Right lobe of liver (tissue), 6 donors: ENCODE data around the gene S100A12. TPM values are rescaled to one million over a fixed set of nuclear protein-coding genes. Genes with fewer than 3 reads are reported as not detected.

ENCODE experiments used
- ATAC-seq, 4 donors: fragments of 200-7000 bp; cut with Tn5 transposase; one replicate each; pipeline ENCODE4 v1.9.1; 2020; ENCODE audit warnings: mild to moderate bottlenecking in 4 of 4, moderate library complexity in 4 of 4
- DNase-seq, 3 donors: peaks; one replicate each; pipeline ENCODE4 v3.0.0-alpha.2; 2020
- H3K27ac ChIP-seq, 3 donors: fragments of 200-600 bp; one replicate each; pipeline ENCODE4 v1.8.0; 2022
- H3K27me3 ChIP-seq, 2 donors: fragments of 200-600 bp; one replicate each; pipeline ENCODE4 v1.8.0; 2022
- H3K36me3 ChIP-seq, 4 donors: fragments of 200-600 bp; sonication (generic) in 1 of 4; one replicate each; pipeline versions ENCODE4 v1.5.1 to v1.8.0; 2017 to 2022; ENCODE audit warnings: control low read depth in 1 of 4
- H3K4me1 ChIP-seq, 4 donors: fragments of 200-600 bp; sonication (generic) in 1 of 4; one replicate each; pipeline versions ENCODE4 v1.5.1 to v1.8.0; 2017 to 2022; ENCODE audit warnings: control low read depth in 1 of 4
- H3K4me3 ChIP-seq, 3 donors: fragments of 200-600 bp; one replicate each; pipeline ENCODE4 v1.8.0; 2022
- H3K9me3 ChIP-seq, 4 donors: fragments of 200-600 bp; sonication (generic) in 1 of 4; one replicate each; pipeline versions ENCODE4 v1.5.1 to v1.8.0; 2017 to 2022; ENCODE audit warnings: control low read depth in 1 of 4
- CTCF ChIP-seq, 4 donors: fragments of 200-600 bp in 3 of 4; fragments of 450-650 bp in 1 of 4; IDR thresholded peaks; one replicate each; pipeline versions ENCODE4 v1.5.1 to v1.8.0; 2016 to 2022; ENCODE audit warnings: antibody characterized with exemption in 4 of 4, mild to moderate bottlenecking in 2 of 4
- POLR2A ChIP-seq: fragments of 450-650 bp; IDR thresholded peaks from one replicate; pipeline ENCODE4 v1.6.1; 2017; ENCODE audit warnings: antibody characterized with exemption, mild to moderate bottlenecking
- WGBS: methylation state at CpG from one replicate; pipeline ENCODE4 v1.1.6; 2018; ENCODE audit warnings: low coverage, low lambda C conversion rate; ENCODE audit not compliant: insufficient coverage; ENCODE audit errors: missing lambda C conversion rate; 5-methylcytosine and 5-hydroxymethylcytosine counted together
- intact Hi-C, 2 donors: fragments of 100-400 bp; cut with DNase I; formaldehyde crosslinking; loops; one replicate each; pipeline versions ENCODE4 v1.11.2 to v1.14.1; 2022
- total RNA-seq, 6 experiments: library from RNA; depleted of rRNA in 2 of 6; stranded (reverse); fragments of >200 nt in 2 of 6; fragmentation: NEBNext Ultra II Directional in 3 of 6; extraction: Animal tissue kit (Norgen Biotek cat#: 25700) in 3 of 6; gene quantifications; one replicate each; pipeline versions ENCODE4 v1.1.0 to v1.2.4, GENCODE V29; 2016 to 2023
- donor health status: DM: no; HTN: yes; CAD: no.
- donor health status: DM: no; HTN: no; CAD: no.
- donor health status: DM: no; HTN: no; CAD: no.
- donor health status: DM: no; HTN: yes; CAD: no.
- donor health status: DM: no; HTN: yes; CAD: no.

The S100A12 gene
- total RNA-seq, 6 experiments from 2014 or later: 1.5 to 3.8 (median 3.0) TPM

DNA sequence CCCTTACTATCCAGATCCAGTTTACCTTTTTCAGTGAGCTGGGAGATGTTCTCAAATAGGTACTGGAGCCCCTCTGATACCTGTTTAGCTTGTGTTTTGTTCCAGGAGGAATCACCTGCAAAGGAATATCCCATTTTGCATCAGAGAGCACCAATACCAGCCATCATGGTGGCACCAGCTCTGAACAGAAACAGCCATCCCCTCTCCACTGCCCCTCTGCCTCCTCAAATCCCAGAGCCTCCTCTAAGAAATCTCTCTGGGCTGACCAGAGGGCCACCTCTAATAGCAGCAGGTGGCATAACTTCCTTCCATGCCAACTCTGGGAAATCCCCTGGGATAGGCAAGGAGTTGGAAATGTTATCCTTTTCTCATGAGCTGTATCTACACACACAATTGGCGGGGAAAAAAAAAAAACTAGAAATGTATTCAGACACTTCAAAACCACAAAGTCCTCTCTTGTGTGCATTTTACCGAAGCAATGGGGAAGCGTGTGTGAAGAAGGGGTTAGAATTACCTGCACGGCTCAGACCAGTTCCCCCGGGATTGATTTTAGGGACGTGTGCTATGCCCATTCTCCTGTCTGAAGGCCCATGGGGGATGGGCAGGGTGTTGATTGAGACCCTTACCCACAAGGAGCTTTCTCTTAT, 29.2 kb downstream of the S100A12 start:
- no peaks in the 10 kb centered on the region for H3K36me3 ChIP-seq
- no peaks in the 10 kb centered on the region for H3K9me3 ChIP-seq
- no peak for ATAC-seq
- no peaks in the 10 kb centered on the region for H3K27me3 ChIP-seq
- no peaks in the 10 kb centered on the region for H3K4me1 ChIP-seq
- H3K4me3 ChIP-seq: no peak overlapping the region
- WGBS: 39% methylated on average over 6 of the region's 6 CpGs
- H3K27ac ChIP-seq: no peak overlapping the region
- TF ChIP-seq POLR2A (no peak), CTCF (IDR thresholded peaks at IDR 0.05) (no peak)
- no peak for DNase-seq
- intact Hi-C loops: loop anchor here in 1 of 2 donors (5.0 kb wide), 1 partner anchor 146 kb away; no protein-coding TSS in a partner anchor

DNA sequence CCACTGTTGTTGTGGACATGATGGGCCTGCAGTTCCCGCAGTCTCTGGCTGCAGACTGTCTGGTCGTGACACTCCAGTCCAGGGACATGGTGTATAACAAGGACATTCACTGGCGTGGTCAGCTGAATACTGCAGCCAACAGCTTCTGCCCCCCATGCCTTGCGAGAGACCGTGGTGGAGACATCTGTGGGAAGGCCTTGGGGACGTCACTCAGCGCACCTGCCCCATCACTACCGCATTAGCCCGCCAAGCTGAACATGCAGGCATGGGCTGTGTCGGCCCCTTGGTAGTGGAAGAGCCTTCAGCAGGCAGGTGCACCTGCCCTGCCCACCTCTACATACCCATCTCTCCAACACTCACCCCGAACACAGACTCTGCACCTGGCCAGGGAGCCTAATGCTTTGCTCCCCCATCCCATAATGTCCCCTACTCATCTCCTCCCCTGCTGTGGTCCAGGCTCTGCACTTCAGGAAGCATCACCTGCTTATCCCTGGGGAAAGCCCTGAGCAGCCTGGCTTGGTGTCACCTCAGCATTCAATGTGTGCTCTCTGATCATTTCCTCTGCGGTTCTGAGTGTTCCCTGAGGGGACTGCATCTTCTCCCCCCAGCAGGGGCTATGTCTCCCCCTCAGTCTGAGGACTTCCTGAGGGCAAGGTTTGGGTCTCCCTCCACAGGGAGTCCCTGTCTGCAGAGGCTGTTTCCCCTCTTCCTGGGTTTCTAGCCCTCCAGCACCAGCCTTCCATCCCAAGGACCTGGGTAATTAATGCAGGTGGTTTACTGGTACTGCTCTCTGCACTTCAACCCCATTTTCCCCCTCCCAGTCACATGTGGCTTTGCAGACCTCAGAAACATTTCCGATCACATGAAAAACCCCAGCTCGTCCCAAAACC, 30.0 kb downstream of the S100A12 start:
- Histone ChIP-seq H3K27me3 (no peaks in the 10 kb centered on the region), H3K36me3 (no peaks in the 10 kb centered on the region), H3K4me1 (no peaks in the 10 kb centered on the region), H3K4me3 (no peak overlapping the region), H3K9me3 (no peaks in the 10 kb centered on the region), H3K27ac (no peak overlapping the region)
- 44% methylated on average over 6 of the region's 14 CpGs for WGBS
- intact Hi-C loops: loop anchor here in 1 of 2 donors (5.0 kb wide), 1 partner anchor 147 kb away; no protein-coding TSS in a partner anchor
- no peak for DNase-seq
- no peak for TF ChIP-seq POLR2A
- TF ChIP-seq CTCF (IDR thresholded peaks at IDR 0.05): no peak
- no peak for ATAC-seq

- peak; percentile 25 to 50 (median 46) for ATAC-seq
- H3K27me3 ChIP-seq: no peaks in the 10 kb centered on the region
Observed at GRCh38 chr1:153344718-153345025, 30.7 kb downstream of the S100A12 start.

More at GRCh38 chr1:153344718-153345025, 30.7 kb downstream of the S100A12 start:
- Histone ChIP-seq H3K36me3 (no peaks in the 10 kb centered on the region), H3K9me3 (no peaks in the 10 kb centered on the region), H3K4me1 (no peaks in the 10 kb centered on the region), H3K27ac (no peak overlapping the region), H3K4me3 (no peak overlapping the region)
- intact Hi-C loops: loop anchor here in 1 of 2 donors (5.0 kb wide), 1 partner anchor 148 kb away; no protein-coding TSS in a partner anchor
- WGBS: 28% methylated on average over 2 of the region's 3 CpGs
- TF ChIP-seq CTCF (IDR thresholded peaks at IDR 0.05) (no peak), POLR2A (no peak)
- DNase-seq: no peak
